GM18870 (cell line): ENCODE data around the gene SIGLEC10.

Experiments
- ATAC-seq: cut with Tn5 transposase; IDR thresholded peaks from one replicate; pipeline ENCODE4 v1.9.1; 2021; ENCODE audit warnings: moderate library complexity; ENCODE audit not compliant: unreplicated experiment

The SIGLEC10 gene

GRCh38 chr19:51367565-51368365, 49.7 kb downstream of the SIGLEC10 start:
- ATAC-seq: peak; percentile 50

- no peak for ATAC-seq
Observed at GRCh38 chr19:51367255-51367564, 50.2 kb downstream of the SIGLEC10 start.

DNA sequence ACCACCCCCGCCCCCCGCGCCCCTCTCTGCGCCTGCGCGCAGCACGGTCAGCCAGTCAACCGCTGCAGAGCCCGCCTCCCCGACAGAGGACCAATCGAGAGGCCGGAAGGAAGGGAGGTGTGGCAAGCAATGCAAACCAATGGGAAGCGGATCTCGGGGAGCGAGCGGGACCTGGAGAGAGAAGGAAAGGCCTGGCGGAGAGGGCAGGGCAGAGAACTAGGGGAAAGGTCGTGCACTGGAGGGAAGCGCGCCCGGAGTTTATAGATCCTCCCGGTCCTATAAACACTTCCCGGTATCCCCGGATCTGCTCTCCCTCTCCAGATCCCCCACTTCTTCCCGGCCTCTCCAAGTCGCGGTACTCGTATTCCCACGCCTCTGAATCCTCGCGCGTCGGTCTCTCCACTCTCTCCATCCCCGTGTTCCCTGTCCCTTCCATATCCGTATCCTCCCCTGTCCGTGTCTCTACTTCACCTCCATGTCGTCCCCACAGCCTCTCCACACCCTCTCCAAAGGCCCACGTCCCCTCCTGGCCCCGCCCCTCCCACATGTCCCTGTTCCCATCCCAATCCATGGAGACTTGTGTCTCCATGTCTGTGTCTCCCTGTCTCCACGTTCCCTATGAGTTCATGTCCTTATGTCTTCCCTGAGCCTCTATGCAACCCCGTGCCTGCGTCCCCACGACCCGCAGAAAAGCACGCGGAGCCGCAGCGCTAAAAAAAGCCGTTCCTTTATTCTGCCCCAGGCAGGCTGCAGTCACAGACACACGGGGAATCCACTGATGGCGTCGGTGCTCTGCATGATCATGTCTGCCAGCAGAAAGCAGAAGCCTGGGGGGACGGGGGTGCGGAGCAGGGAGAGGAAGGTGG, 50.8 kb downstream of the SIGLEC10 start:
- ATAC-seq: peak; percentile 41

DNA sequence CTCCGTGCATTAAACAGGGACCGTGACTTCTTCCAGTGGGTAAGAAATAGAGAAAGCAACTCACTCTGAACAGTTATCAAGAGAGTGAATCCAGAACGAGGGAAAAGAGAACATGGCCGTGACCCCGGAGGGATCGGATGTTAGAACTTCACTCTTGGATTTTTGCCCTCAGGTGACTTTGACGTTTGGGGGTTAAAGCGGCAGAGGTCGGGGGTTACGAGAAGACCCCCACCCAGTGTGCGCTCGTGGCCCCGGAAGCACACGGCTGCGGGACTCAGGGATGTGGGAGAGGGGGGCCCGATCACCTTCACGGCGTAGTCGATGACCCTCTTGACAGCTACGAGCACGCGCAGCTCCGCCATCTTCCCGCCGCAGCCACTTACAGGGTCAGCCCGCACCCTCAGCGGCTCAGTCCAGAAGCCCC, 51.5 kb downstream of the SIGLEC10 start, which contains the start of gene ETFB:
Gene ETFB, minus strand, starts transcription at position 424 of the 424 bp plus-strand sequence. Its CDS starts 62 bp downstream, at position 362.
- ATAC-seq: no peak

DNA sequence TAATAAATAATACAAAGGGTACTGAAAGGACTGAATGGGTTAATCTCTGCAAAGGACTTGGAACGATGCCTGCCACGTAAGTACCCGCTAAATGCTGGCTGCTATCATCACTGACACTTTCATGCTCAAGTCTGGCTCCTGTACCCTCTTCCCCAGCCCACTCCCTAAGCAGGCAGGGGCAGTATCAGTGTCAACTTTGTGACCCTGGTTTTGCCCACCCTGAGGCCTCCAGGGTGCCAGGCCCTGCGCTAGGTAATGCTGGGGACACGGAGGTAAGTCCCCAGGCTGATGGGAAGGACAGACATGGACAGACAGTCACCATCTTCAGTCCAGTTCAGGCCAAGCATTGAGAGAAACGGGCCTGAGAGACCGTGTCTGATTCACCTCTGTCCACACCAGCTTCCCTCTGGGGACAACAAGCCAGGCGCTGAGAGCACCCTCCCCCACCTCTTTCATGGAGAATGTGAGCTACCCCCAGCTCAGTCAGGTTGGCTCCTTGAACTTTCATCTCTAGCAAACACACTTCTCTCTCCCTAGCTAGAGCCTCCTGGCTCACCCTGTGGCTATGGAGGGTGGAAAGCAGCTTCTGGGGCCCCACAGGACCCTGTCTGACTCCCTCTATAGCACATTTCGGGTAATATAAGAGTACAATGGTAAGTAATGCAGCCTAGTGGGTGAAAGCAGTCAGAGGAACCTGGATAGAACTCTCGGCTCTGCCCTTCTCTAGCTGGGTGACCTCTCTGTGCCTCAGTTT, 52.1 kb downstream of the SIGLEC10 start:
- no peak for ATAC-seq

DNA sequence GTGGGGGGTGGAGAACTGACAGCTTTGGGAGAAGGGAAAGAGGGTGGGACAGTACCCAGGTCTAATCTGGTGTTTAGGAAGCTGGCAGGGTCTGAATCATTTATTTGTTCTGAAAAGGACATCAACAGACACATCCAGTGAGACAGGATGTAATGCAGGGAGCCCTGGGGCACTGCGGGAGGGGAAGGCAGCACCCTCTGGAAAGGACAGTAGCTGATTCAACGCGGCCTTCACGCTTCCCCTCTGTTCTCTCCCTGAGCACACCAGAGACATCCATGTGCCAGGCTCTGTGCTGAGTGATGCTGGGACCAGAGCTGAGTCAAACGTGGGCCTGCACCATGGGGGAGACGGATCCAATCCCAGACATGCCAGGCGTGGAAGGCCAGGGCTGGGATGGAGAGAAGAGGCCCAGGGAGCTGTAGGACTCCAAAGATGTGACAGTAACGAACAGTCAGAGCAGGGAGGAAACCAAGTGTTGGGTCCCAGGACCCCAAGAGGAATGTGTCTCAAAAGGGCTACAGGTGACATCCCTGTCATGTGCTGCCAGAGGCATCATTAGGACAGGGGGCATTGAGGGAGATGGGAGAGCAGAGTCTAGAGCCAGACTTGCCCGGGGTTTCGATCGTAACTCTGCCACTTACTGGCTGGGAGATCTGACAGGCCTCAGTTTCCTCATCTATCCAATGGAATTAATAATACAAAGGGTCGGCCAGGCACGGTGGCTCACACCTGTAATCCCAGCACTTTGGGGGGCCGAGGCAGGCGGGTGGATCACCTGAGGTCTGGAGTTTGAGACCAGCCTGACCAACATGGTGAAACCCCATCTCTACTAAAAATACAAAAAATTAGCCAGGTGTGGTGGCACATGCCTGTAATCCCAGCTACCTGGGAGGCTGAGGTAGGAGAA, 53.0 kb downstream of the SIGLEC10 start:
- ATAC-seq: no peak

DNA sequence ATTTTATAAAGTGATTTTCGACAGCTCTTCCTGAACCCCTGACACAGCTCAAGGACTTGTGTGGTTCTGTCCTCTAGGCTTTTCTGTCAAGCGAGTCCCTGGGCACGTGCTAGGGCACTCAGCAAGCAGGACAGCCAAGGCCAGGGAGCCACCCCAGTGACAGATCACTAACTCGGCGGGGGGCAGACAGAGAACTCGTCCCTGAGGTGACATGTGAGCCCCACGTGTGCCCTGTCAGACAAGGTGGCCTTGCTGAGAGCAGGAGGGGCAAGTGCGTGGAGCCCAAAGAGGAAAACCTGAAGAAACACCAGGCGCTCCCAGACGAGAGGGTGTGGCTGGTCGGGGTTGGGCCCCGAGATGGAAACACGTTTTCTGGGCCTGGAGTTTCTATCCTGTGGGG, 56.2 kb downstream of the SIGLEC10 start:
- no peak for ATAC-seq
